ENCODE results near the gene MMP11.

The MMP11 gene

GRCh38 chr22:23796461-23796860 is 23.8 kb downstream of the MMP11 start:
- Histone ChIP-seq H3K27me3 (ENCODE audit: insufficient read depth, poor library complexity, severe bottlenecking) (no peaks in the 10 kb centered on the region), H3K4me3 (replicated peaks; ENCODE audit: insufficient read depth, low read length) (no peak overlapping the region), H3K27ac (replicated peaks) (no peak overlapping the region)
- no peak for DNase-seq (ENCODE audit: low read depth in 1 of 2, low spot score in 1 of 2)
- TF ChIP-seq SPI1 (IDR thresholded peaks at IDR 0.05; ENCODE audit: borderline replicate concordance, low read depth) (no peak), GABPA (IDR thresholded peaks at IDR 0.05; ENCODE audit: low read depth) (no peak), CTCF (IDR thresholded peaks at IDR 0.05; ENCODE audit: insufficient read depth, low read length) (no peak), REST (IDR thresholded peaks at IDR 0.05; ENCODE audit: insufficient replicate concordance, low read depth) (no peak), POLR2AphosphoS5 (IDR thresholded peaks at IDR 0.05; ENCODE audit: low read depth) (no peak)

DNA sequence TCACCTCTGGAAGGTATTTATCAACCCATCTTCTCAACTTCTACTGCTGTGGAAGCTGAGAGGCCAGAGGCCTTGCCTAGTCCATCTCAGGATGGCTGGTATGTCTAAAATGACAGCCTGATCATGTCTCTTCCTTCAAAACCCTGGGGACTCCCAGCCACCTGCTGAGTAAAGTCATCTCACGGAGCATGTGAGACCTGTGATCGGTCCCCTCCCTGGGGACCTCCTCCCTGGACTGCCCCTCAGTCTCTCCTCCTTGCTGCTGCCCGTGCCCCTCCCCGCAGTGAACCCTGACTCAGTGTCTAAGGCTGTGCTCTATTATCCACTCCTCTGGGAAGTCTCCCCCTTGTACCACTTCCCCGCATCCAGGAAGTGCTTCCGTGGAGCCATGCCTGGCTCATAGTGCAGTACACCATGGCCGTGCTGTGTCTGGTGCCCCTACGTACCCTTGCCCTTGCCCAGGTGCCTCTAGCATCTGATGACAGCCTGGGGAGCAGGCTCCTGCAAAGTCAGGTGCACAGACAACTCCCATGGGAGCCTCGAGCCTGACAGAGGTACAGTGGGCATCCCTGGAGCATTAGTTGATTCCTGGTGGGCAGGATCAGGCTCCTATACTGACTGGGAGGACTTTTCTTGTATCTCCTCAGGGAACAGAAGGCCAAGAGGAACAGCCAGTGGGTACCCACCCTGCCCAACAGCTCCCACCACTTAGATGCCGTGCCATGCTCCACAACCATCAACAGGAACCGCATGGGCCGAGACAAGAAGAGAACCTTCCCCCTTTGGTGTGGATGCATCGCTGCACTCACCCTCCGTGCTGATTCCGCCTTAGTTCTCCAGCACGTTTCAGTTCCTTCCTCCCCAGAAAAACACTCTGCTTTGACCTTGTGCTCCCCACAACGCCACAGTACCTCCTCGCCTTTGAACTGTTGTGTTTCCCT is 27.9 kb downstream of the MMP11 start:
- H3K27me3 ChIP-seq (ENCODE audit: insufficient read depth, poor library complexity, severe bottlenecking) = no peaks in the 10 kb centered on the region
- TF ChIP-seq CTCF (IDR thresholded peaks at IDR 0.05; ENCODE audit: insufficient read depth, low read length) = no peak
- no peak for TF ChIP-seq POLR2AphosphoS5 (IDR thresholded peaks at IDR 0.05; ENCODE audit: low read depth)
- no peak for TF ChIP-seq REST (IDR thresholded peaks at IDR 0.05; ENCODE audit: insufficient replicate concordance, low read depth)
- TF ChIP-seq SPI1 (IDR thresholded peaks at IDR 0.05; ENCODE audit: borderline replicate concordance, low read depth) = no peak
- no peak for TF ChIP-seq GABPA (IDR thresholded peaks at IDR 0.05; ENCODE audit: low read depth)
- H3K27ac ChIP-seq (replicated peaks) = no peak overlapping the region
- H3K4me3 ChIP-seq (replicated peaks; ENCODE audit: insufficient read depth, low read length) = no peak overlapping the region
- no peak for DNase-seq (ENCODE audit: low read depth in 1 of 2, low spot score in 1 of 2)

GRCh38 chr22:23801238-23801821 is 28.7 kb downstream of the MMP11 start:
- no peak overlapping the region for H3K4me3 ChIP-seq (replicated peaks; ENCODE audit: insufficient read depth, low read length)
- DNase-seq (ENCODE audit: low read depth in 1 of 2, low spot score in 1 of 2) = no peak
- H3K27ac ChIP-seq (replicated peaks) = no peak overlapping the region
- TF ChIP-seq POLR2AphosphoS5 (IDR thresholded peaks at IDR 0.05; ENCODE audit: low read depth) (no peak), GABPA (IDR thresholded peaks at IDR 0.05; ENCODE audit: low read depth) (no peak), SPI1 (IDR thresholded peaks at IDR 0.05; ENCODE audit: borderline replicate concordance, low read depth) (no peak), REST (IDR thresholded peaks at IDR 0.05; ENCODE audit: insufficient replicate concordance, low read depth) (no peak), CTCF (IDR thresholded peaks at IDR 0.05; ENCODE audit: insufficient read depth, low read length) (no peak)
- no peaks in the 10 kb centered on the region for H3K27me3 ChIP-seq (ENCODE audit: insufficient read depth, poor library complexity, severe bottlenecking)

Measured in HL-60 (cell line).